GM19372 (cell line): ENCODE results near the gene RNASE12.
A peak's percentile ranks its signal among the peaks of the same experiment; 100 is the strongest.
"Not testable (repeated sequence)": the region's sequence is repeated elsewhere in the genome, so short reads cannot be mapped to it uniquely, and the experiment has no call there.

Experiments used
- ATAC-seq: cut with Tn5 transposase; IDR thresholded peaks from one replicate; pipeline ENCODE4 v1.9.1; 2021; ENCODE audit warnings: mild to moderate bottlenecking, low read depth, moderate library complexity; ENCODE audit not compliant: unreplicated experiment

RNASE12 gene, protein sequence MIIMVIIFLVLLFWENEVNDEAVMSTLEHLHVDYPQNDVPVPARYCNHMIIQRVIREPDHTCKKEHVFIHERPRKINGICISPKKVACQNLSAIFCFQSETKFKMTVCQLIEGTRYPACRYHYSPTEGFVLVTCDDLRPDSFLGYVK

GRCh38 chr14:20591235-20591634, at the start of gene RNASE12:
Gene RNASE12 (minus strand): TSS chr14:20591376. CDS start chr14:20590723, 653 bp downstream.
- ATAC-seq, result no peak

DNA sequence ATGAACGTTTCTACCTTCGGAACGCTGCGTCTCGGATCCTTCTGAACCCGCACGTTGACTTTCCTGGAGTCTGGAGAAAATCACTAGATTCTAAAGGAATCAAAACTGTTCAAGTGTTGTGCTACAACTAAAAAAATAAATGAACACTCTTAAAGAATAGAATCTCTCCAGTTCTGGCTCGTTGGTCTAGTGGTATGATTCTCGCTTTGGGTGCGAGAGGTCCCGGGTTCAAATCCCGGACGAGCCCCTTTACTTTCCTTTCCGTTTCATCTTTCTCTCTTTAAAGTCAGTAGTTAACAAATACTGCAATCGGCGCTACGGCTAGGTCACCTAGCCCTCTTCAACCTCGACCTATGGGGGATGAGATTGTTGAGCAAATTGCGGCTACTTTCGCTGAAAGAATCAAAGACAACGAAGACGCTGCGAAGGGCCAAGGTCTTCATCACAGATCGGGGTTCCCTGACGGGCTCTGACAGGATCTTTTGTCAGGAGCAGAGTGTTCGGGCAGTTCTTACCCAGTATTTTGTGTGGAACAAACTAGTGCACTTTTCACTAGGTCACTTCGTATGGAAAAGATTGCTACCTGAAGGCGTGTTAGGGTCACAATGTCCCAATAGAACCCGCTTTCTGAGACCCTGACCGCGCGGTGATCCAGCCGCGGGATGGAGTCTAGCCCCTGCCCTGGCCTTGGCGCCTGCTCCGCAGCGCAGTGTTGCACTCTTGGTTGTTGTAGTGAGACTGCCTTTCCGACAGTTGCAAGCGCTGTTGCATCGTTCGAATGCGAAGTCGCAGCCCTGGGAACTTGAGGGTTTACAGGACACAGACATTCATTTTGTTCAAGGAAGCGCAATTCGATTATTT, 41.9 kb upstream of the RNASE12 start:
- ATAC-seq, result no peak

DNA sequence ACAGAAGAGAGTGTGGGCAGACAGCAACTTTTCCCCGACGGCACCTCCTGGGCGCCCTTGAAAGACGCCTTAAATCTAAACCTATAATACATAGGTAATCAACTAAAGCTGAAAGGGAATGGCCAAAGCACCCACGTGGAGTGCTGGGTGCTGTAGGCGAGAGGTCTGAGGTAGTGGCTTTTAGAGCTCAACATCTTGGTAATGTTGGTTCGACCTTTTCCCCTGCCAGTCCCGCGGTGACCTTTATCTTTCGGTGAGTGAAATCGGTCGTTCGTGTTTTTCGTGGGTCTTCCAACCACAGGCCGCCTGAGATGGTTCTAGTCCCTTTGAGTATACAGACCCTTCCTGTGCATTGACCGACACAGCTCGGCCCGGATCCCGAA, 41.3 kb upstream of the RNASE12 start:
- ATAC-seq, result no peak

DNA sequence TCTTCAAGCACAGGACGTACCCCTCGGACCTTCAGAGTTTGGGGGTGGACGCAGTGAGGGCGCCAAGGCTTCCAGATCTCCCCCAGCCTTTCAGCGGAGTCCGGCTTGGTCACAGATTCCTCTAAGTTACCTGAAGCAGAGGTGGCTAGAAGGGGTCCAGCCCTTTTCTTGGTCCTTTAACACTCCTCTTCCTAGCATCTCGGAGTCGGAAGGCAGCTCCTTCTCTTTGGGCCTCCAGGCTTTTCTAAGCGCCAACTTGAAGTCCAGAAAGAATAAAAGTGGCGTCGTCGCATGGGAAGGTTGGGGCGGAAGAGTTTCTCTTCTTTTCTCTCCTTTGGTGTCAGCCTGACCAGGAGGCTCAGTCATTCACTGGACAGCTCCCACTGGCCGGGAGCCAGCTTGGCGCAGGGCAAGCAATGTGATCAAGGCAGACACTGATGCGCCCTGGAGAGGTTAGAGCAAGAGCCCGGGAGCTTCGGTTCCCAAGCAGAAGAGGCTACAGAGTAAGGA, 40.8 kb upstream of the RNASE12 start:
- ATAC-seq, result no peak

- no peak for ATAC-seq
These were observed 40.1 kb upstream of the RNASE12 start for GRCh38 chr14:20631023-20631879.

DNA sequence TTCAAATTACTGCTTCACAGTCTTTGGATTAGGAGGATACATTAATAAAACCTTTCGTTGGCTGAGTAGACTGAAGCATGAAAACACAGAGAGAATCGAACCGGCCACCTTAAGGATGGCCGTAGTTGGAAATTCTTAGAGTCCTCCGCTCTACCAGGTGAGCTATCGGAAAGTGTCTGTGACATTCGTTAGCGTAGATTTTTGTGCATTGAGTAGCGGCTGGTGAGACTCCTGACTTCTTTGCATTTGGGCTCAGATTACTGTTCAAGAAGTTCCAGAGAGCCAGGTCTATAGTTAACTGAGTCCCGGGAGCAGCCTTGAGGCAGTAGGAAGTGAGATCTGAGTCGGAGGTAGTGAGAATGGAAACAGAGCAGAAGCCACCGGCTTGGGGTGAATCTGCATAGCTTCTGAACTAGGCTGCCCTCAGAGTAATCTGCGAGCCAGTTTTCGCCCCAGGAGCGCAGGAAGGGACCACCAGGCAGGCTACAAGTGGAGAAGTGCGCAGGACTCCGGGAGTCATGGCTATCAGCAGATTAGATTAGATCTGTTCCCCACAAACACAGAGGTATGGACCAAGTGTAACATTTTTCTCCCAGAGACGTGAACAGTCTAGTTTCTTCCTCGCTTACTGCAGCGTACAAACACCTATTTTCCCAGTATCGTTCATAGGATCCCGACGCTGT, 39.3 kb upstream of the RNASE12 start:
- no peak for ATAC-seq

- ATAC-seq, result no peak
These were observed 37.1 kb upstream of the RNASE12 start for GRCh38 chr14:20628063-20628854.

GRCh38 chr14:20627346-20628027, 36.3 kb upstream of the RNASE12 start:
- no peak for ATAC-seq

DNA sequence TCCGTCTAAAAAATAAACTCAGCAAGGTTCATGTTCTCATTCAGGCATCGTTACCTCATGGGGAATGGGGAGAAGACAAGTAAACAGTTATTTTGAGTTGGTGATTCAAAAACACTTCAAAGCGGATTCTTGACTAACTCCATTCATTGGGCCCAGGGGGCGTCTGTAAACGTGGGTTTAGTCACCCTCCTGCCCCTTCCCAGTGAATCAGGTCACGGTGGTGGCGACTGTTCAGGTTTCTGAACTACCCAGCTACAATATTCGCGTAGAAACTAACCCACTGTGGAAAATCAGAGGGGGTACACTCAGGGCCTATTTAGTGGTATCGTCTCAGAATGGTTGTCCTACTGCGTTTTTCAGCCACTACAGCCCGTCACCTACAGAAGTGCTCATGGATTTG, 35.1 kb upstream of the RNASE12 start:
- no peak for ATAC-seq

- ATAC-seq, result peak; percentile 58
These were observed 33.4 kb upstream of the RNASE12 start for GRCh38 chr14:20624495-20625070.

- ATAC-seq, result no peak
These were observed 32.6 kb upstream of the RNASE12 start for GRCh38 chr14:20623798-20624197.

DNA sequence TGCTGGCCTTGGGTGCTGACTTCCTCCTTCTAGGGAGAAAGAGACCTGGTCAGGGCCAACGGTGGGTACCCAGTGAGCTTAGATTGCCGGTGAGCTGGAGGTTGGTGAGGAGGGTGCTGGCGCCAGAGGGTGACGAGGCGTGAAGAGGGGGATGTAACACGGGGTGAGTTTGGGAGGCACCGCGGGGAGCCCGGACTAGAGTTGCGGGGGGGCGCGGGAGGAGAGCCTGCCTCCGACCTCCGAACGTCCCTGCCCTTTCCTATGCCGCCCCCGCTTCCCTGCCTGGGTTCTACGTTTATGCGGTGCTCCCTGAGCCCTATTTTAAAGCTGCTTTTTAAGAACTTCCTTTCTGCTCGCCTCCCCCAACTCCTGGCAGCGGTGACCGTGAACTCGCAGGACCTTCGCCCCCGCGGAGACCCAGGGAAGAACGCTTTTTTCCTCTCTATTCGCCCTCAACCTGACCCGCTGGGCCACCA, 31.7 kb upstream of the RNASE12 start:
- no peak for ATAC-seq

DNA sequence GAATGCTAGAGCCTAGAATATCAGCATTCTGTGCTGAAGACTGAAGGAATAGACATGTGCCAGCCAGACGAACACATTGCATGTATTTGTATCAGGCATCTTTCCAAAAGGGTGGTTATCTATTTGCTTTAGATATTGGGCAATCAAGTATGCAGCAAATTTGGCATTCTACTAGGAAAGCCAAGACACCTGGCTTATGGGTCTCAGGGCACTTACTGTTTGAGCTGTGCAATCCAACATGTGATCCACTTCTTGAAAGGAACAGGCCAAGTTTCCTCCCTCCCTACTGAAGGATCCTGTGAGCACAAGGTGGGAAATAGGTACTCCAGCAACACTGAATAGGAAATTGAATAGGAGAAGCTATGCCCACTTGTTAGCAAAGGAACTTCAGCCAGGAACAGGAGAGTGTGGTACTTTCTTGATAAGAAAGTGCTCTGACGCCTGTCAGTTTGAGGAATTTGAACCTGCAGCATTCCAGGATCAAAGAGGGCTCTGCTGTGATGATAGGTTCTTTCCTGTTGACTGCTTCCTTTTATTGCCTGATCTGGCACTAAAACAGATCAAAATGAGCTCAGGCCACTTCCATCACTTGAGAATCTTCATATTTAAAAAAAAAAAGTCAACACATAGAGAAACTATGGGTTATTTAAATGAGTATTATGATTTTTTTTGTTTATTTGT, 29.8 kb upstream of the RNASE12 start:
- ATAC-seq, result no peak

DNA sequence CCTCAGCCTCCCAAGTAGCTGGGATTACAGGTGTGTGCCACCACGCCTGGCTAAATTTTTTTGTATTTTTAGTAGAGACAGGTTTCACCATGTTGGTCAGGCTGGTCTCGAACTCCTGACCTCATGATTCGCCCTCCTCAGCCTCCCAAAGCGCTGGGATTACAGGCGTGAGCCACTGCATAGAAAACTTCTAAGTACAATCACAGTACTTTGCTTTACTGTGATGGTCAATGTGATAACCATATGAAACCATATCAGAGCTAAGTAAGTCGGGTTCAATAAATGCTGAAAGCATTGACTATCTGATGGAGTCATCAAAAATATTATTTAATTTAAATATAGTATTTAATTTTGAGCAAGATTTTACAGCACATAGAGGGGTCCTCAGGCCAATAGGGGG, 28.5 kb upstream of the RNASE12 start:
- not testable (repeated sequence) for ATAC-seq

DNA sequence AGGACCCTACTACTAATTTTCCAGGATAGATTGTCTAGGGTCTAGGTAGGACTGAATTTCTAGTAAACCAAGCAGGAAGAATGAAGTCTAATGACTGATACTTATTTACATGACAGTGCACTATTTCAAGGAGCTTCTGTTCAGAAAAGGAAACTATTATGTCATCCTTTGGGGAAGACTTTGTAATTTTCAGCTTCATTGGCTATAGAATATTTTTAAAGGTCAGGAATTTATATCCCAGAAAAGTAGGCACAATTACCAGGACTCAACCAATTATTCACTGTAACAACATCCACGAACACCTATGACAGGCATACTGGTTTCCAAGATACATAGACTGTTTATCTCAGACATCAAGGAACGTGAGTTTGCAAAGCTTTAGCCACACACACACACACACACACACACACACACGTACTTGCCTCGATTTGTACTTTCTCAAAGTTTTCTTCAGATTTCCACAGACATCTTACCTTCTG, 27.1 kb upstream of the RNASE12 start:
- no peak for ATAC-seq

GRCh38 chr14:20617138-20618003, 26.2 kb upstream of the RNASE12 start:
- ATAC-seq, result no peak

- ATAC-seq, result no peak
These were observed 24.8 kb upstream of the RNASE12 start for GRCh38 chr14:20615996-20616395.
